OCI-LY3 (cell line): ENCODE data around the gene CSF2.

Experiments
- EZH2phosphoT487 ChIP-seq: fragments of 200-600 bp; shearing (Covaris generic); IDR thresholded peaks from 2 replicates; pipeline ENCODE4 v1.6.1; 2018; ENCODE audit warnings: antibody characterized with exemption, mixed run types, low read depth
- TF ChIP-seq, protein P1 (sequence below): fragments of 200-600, 300-600 bp; sonication (generic); IDR thresholded peaks from 2 replicates; pipeline ENCODE4 v1.5.1; 2014; ENCODE audit warnings: antibody characterized with exemption, low read length, low read depth

GRCh38 chr5:132102944-132103331, 29.3 kb downstream of the CSF2 start:
- TF ChIP-seq, protein P1, sequence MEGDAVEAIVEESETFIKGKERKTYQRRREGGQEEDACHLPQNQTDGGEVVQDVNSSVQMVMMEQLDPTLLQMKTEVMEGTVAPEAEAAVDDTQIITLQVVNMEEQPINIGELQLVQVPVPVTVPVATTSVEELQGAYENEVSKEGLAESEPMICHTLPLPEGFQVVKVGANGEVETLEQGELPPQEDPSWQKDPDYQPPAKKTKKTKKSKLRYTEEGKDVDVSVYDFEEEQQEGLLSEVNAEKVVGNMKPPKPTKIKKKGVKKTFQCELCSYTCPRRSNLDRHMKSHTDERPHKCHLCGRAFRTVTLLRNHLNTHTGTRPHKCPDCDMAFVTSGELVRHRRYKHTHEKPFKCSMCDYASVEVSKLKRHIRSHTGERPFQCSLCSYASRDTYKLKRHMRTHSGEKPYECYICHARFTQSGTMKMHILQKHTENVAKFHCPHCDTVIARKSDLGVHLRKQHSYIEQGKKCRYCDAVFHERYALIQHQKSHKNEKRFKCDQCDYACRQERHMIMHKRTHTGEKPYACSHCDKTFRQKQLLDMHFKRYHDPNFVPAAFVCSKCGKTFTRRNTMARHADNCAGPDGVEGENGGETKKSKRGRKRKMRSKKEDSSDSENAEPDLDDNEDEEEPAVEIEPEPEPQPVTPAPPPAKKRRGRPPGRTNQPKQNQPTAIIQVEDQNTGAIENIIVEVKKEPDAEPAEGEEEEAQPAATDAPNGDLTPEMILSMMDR: no peak
- TF ChIP-seq EZH2phosphoT487: no peak
